Activated T-cell treated with anti-CD3 and anti-CD28 coated beads, Interleukin-2, amount 50 U/mL, for 4 hours (primary cell): ENCODE results near the gene ADAMTS6. TPM values are rescaled to one million over a fixed set of nuclear protein-coding genes. Genes with fewer than 3 reads are reported as not detected.

Experiments used
- ATAC-seq, 2 donors: fragments of 200-7000 bp; cut with Tn5 transposase; one replicate each; pipeline ENCODE4 v1.10.0; 2021
- DNase-seq: peaks from one replicate; pipeline ENCODE4 v3.0.0-alpha.2; 2020
- H3K27me3 Mint-ChIP-seq: one replicate; pipeline ENCODE4 v1.8.0; 2021; ENCODE audit warnings: low read depth, mixed read lengths
- H3K36me3 Mint-ChIP-seq: one replicate; pipeline ENCODE4 v1.8.0; 2022; ENCODE audit warnings: mixed read lengths; ENCODE audit not compliant: insufficient read depth
- H3K4me1 Mint-ChIP-seq: one replicate; pipeline ENCODE4 v1.8.0; 2021; ENCODE audit warnings: low read depth, mixed read lengths
- H3K4me3 Mint-ChIP-seq: one replicate; pipeline ENCODE4 v1.8.0; 2021; ENCODE audit warnings: mild to moderate bottlenecking, moderate library complexity, mixed read lengths
- H3K9me3 Mint-ChIP-seq: one replicate; pipeline ENCODE4 v1.8.0; 2021; ENCODE audit warnings: mixed read lengths
- total RNA-seq, 3 donors: library from RNA; stranded (reverse); gene quantifications; one replicate each; pipeline ENCODE4 v1.2.1, GENCODE V29; 2021

Gene ADAMTS6
- total RNA-seq, 3 donors from 2014 or later = 0.27 to 0.63 (median 0.61) TPM

DNA sequence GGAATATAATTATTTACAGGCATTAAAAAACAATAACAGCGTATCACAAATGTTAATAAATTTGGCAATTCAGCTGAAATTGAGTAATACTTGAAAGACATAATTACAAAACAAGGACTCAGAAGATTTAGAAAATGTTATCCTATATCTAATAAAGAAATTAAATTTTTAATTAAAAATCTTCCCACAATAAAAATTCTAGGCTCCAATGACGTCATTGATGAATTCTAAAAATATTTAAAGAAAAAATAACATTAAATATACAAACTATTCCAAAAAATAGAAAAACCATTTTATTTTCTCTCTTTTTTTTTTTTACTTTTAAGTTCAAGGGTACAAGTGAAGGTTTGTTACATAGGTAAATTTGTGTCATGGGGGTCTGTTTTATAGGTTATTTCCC lies 161.5 kb downstream of the ADAMTS6 start:
- Mint-ChIP-seq H3K36me3 (no peaks in the 10 kb centered on the region), H3K27me3 (no peaks in the 10 kb centered on the region), H3K9me3 (peaks cover 4% of the 10 kb centered on the region), H3K4me3 (no peak overlapping the region), H3K4me1 (no peaks in the 10 kb centered on the region)
- ATAC-seq = no peak
- DNase-seq = no peak

DNA sequence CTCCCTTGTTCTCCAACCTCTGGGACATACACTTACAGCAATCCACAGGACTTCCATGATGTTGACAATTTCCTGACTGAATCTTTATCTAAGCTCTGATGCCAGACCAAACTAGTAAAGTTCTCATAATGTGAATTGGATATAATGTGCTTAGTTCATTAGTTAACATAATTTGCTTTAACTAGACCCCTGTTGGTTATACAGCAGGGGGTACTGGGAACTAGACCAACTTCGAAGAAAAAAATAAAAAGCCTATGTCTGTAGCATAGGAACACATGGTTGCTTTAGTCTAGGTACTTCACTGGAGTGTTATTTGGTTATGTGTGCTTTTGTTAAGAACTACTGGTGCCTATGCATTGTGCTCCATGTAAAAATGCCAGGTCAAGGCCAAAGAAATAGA lies 173.8 kb downstream of the ADAMTS6 start:
- Mint-ChIP-seq H3K9me3 (no peaks in the 10 kb centered on the region), H3K4me1 (no peaks in the 10 kb centered on the region), H3K4me3 (no peak overlapping the region), H3K36me3 (no peaks in the 10 kb centered on the region), H3K27me3 (no peaks in the 10 kb centered on the region)
- ATAC-seq = no peak
- DNase-seq = no peak

DNA sequence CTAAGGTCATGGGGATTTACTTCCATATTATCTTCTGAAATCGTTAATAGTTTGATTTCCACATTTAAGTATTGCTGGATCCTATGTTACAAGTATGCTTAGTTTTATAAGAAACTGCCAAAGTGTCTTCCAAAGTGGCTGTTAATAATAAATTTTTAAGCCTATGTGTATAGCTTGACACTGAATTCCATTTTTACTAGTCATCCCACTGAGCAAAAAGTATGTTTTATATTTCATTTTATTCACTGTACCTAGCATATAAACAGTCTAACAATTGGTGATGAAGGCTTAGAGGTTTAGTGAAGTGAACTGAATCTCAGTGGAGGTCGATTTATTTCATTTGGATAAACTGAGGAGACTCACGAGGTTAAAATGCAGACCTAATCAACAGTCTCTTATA lies 174.6 kb downstream of the ADAMTS6 start:
- no peak overlapping the region for H3K4me3 Mint-ChIP-seq
- no peaks in the 10 kb centered on the region for H3K4me1 Mint-ChIP-seq
- ATAC-seq (no peak), DNase-seq (no peak)
- no peaks in the 10 kb centered on the region for H3K36me3 Mint-ChIP-seq
- no peaks in the 10 kb centered on the region for H3K9me3 Mint-ChIP-seq
- H3K27me3 Mint-ChIP-seq = no peaks in the 10 kb centered on the region

DNA sequence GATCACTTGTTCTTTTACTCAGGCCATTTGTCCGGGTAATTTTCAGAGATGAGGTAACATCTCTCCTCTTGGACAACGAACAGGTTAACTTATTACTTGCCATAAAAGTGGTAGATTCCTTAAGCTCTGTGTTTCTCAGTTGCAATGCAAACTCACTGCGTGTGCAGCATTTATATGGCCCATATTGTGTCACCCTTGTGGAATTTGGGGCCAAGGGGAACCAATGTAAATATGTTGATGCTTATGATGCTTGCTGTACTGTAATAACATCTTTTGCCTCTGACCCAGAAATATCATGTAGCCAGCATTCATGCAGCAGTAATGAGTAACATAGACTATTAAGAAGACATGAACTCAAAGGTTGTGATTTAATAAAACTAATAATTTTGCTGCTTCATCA lies 175.8 kb downstream of the ADAMTS6 start:
- Mint-ChIP-seq H3K36me3 (no peaks in the 10 kb centered on the region), H3K27me3 (no peaks in the 10 kb centered on the region), H3K4me3 (no peak overlapping the region), H3K9me3 (no peaks in the 10 kb centered on the region), H3K4me1 (no peaks in the 10 kb centered on the region)
- DNase-seq (no peak), ATAC-seq (no peak)

DNA sequence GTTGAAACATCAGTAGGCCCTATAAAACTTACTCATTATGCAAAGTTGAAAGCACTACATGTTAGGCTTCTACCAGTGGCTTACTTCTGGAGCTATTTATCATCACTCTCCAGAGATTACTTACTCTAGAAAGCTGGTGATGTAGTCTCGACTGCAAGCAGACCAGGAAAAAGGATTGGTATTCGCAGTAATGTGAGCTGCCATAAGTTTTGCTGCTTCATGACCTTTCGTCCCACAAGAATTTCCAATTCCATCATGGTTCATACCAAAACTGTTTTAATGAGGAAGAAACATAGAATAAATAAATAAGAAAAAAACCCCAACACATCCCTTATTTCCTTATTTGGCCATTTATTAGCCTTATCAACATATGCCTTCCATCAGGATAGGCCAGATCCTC lies 181.9 kb downstream of the ADAMTS6 start:
- no peak for ATAC-seq
- no peaks in the 10 kb centered on the region for H3K4me1 Mint-ChIP-seq
- no peaks in the 10 kb centered on the region for H3K9me3 Mint-ChIP-seq
- H3K27me3 Mint-ChIP-seq = no peaks in the 10 kb centered on the region
- DNase-seq = no peak
- H3K36me3 Mint-ChIP-seq = no peaks in the 10 kb centered on the region
- no peak overlapping the region for H3K4me3 Mint-ChIP-seq

DNA sequence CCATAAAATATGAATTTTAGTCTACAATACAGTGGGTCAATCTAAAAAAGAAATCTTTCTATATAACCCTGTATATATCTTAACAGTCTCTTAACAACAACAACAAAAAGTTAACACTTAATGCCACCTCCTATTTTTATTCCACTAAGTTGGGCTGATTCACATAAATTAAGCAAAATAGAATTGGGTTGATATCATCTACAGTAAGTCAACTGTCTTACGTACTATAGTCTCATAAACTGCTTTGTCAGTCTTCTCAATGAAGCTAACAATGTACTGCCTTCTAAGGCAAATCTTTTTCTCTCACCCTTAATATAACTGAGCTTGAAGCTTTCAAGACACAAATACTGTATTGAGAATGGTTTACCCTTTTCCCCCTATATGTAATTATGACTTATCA lies 185.7 kb downstream of the ADAMTS6 start:
- H3K27me3 Mint-ChIP-seq = no peaks in the 10 kb centered on the region
- no peak overlapping the region for H3K4me3 Mint-ChIP-seq
- no peaks in the 10 kb centered on the region for H3K4me1 Mint-ChIP-seq
- ATAC-seq = no peak
- no peak for DNase-seq
- no peaks in the 10 kb centered on the region for H3K36me3 Mint-ChIP-seq
- H3K9me3 Mint-ChIP-seq = no peaks in the 10 kb centered on the region

DNA sequence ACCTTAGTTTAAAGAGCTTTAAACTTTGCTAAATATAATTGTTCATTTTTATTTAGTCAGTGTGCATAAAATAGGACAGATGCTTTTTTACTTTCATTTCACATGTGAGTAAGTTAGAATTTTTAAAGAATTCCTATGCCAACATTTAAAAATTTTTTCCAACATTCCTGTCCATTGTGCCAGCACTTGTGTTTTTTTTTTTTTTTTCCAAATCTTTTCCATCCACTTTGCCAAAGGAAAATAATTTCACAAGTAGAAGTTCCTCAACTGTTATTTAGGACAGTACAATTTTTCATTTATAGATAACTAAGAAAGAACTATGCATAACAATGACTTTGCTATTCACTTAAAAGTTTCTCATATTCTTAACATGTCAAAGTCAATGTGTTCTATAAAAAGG lies 189.5 kb downstream of the ADAMTS6 start:
- H3K4me1 Mint-ChIP-seq = no peaks in the 10 kb centered on the region
- H3K9me3 Mint-ChIP-seq = no peaks in the 10 kb centered on the region
- H3K36me3 Mint-ChIP-seq = no peaks in the 10 kb centered on the region
- no peak for DNase-seq
- H3K4me3 Mint-ChIP-seq = no peak overlapping the region
- no peak for ATAC-seq
- no peaks in the 10 kb centered on the region for H3K27me3 Mint-ChIP-seq

DNA sequence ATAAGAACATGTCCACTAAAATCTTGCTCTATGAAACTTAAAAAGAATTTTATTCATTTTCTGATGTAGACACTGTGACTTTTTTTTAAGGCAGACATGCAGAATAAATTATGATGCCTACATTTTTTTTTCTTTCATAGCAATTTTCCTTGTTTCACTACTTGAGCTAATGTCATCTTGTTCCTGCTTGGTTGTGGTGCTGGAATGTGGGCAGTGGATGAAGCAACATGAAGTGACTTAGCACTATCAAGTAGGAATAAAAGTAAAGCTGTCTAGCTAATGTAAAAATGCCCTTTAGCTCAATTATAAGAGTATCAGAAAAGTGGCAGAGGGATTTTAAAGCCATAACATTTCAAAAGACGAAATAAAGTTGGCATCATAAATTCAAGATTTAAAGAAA lies 191.0 kb downstream of the ADAMTS6 start:
- no peak for ATAC-seq
- Mint-ChIP-seq H3K27me3 (no peaks in the 10 kb centered on the region), H3K4me3 (no peak overlapping the region), H3K4me1 (no peaks in the 10 kb centered on the region), H3K9me3 (no peaks in the 10 kb centered on the region), H3K36me3 (no peaks in the 10 kb centered on the region)
- DNase-seq = no peak

DNA sequence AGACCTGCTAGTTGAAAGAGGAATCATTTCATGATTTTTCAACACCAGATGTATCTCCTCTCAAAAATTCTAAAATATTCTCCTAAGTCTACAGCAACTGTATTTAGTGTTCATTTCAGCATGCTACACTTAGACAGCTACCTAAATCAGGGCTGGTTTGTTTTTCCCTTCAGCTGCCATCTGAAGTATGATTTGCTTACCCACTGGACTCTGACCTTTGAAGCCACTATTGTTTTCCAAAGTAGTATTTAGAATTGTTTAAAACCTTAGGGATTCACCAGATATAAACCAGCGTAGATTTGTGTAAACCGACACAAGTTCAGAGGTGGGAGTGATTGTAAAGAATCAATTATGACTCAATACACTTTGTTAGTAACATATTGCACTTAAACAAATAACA lies 193.1 kb downstream of the ADAMTS6 start:
- no peaks in the 10 kb centered on the region for H3K4me1 Mint-ChIP-seq
- H3K9me3 Mint-ChIP-seq = no peaks in the 10 kb centered on the region
- H3K27me3 Mint-ChIP-seq = no peaks in the 10 kb centered on the region

DNA sequence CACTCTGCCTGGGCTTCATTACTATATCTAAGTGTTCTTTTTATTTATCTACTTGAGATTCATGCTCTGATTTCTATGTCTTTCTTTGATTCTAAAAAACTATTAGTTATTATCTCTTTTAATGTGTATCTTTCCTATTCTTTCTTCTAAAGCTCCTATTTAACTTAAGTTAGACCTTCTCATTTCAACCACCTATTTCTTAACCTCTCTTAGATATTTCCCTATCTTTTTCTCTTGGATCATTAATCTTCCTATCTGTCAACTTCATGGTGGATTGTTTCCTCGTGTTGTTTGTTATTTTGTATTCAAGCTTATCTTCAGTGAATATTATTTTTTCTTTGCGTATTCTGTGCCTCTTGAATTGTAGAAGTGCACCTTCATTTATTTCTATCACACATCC lies 202.1 kb downstream of the ADAMTS6 start:
- no peak overlapping the region for H3K4me3 Mint-ChIP-seq
- ATAC-seq (no peak), DNase-seq (no peak)
- no peaks in the 10 kb centered on the region for H3K36me3 Mint-ChIP-seq
- no peaks in the 10 kb centered on the region for H3K9me3 Mint-ChIP-seq
- no peaks in the 10 kb centered on the region for H3K27me3 Mint-ChIP-seq
- H3K4me1 Mint-ChIP-seq = no peaks in the 10 kb centered on the region

More for the DNA sequence above, 193.1 kb downstream of the ADAMTS6 start:
- Mint-ChIP-seq H3K4me3 (no peak overlapping the region), H3K36me3 (no peaks in the 10 kb centered on the region)
- DNase-seq (no peak), ATAC-seq (no peak)

DNA sequence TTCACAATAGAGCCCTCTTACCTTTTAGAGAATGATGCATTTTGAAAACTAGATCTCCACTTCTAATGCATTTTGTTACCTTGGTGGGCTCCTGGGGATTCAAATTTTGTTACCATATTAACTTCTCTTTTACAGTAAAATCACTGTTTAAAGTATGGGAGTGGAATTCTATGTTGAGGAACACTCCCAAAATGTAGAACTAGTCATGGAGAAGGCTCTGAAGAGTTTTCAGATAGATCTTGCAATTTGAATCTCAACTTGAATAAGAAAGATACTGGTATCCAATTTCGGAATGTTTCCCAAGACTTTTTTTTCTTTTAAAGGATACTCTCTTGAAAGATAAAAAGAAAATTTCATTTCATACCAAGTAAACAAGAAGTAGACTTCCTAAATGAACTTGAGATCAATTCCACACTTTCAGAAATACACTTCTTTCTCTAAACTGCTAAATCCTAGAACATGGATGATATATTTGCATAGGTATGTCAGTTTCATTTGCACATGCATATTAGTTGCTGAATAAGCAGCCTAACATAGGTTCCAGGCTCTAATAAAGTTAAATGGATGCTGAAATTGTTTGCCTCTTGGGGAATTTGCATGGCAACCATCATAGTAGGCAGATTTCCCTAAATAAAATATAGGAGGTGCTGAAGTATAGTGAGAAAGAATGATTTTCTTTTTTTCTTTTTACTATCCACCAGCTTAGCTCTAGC lies 205.4 kb downstream of the ADAMTS6 start:
- Mint-ChIP-seq H3K4me3 (no peak overlapping the region), H3K36me3 (no peaks in the 10 kb centered on the region), H3K4me1 (no peaks in the 10 kb centered on the region), H3K27me3 (no peaks in the 10 kb centered on the region), H3K9me3 (no peaks in the 10 kb centered on the region)
- ATAC-seq (no peak), DNase-seq (no peak)

DNA sequence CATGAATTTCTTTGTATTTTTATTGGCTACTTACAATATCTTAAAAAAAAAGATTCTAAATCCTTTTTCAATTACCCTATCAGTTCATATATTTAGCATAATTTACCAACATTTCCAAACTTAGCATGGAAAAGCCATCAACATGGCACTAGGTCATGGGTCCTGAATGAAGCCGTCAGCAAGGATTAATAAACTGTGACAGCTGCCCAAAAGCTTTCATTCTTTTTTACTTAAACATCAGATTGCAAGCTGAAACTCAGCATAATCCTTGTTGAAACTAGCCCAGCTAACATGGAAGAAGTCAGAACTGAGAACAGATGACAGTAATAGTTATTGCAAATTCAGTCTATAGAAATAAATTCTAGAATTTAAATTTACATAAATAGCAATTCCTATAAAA lies 209.8 kb downstream of the ADAMTS6 start:
- no peaks in the 10 kb centered on the region for H3K4me1 Mint-ChIP-seq
- H3K27me3 Mint-ChIP-seq = no peaks in the 10 kb centered on the region
- DNase-seq = no peak
- no peak for ATAC-seq
- H3K9me3 Mint-ChIP-seq = no peaks in the 10 kb centered on the region
- H3K36me3 Mint-ChIP-seq = no peaks in the 10 kb centered on the region
- H3K4me3 Mint-ChIP-seq = no peak overlapping the region

DNA sequence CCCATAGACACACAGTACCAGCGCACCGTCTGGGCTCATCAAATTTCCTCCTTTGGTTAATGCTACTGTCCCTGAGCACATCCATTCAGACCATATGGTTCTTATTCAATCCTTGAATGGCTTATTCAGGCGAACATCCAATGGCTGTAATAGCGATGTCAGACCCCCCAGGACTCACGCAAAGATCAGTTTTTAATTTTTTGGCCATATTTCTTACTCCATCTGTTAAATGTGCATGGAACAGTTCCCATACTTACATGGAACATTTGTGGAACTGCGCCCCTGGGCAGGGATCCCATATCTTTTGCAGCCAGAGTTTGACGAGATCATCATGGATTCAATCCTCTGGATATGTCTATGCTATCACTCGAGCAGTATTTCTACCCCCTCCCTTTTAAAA lies 213.2 kb downstream of the ADAMTS6 start:
- Mint-ChIP-seq H3K9me3 (no peaks in the 10 kb centered on the region), H3K27me3 (no peaks in the 10 kb centered on the region), H3K4me1 (no peaks in the 10 kb centered on the region), H3K4me3 (no peak overlapping the region), H3K36me3 (no peaks in the 10 kb centered on the region)
- ATAC-seq (no peak), DNase-seq (no peak)

DNA sequence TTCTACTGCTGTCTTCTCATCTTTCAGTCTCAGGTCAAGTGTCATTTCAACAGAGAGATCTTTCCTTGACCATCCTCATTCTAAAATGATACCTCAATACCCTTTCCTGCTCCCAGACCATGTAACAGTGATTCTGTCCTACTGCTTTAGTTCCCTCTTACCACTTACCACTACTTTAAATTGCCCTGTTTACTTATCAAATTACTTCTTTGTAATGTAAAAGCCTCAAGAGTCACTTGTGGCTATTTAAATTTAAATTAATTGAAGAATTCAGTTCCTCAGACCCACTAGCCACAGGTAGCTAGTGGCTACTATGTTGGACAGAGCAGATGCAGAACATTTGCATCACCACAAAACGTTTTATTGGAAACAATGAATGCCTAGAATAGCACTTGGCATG lies 217.3 kb downstream of the ADAMTS6 start:
- DNase-seq (no peak), ATAC-seq (no peak)
- Mint-ChIP-seq H3K4me3 (no peak overlapping the region), H3K4me1 (no peaks in the 10 kb centered on the region), H3K27me3 (no peaks in the 10 kb centered on the region), H3K9me3 (no peaks in the 10 kb centered on the region), H3K36me3 (no peaks in the 10 kb centered on the region)

DNA sequence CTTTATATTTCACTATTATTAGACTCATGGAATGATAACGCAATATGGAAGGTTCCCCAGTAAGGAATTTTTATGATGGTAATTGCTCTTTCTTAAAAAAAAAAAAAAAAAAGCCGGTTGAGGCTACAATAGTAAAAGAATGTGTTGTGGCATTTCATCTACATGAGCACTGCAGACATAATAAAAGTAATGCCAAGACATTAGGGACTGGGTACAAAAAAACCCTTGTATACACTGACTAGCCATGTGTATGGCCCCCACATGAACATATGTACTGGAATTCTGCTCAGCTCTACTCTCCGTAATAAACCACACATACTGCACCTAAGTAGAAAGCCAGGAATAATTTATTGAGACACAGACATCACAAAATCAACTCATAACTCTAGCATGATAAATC lies 218.4 kb downstream of the ADAMTS6 start:
- Mint-ChIP-seq H3K9me3 (no peaks in the 10 kb centered on the region), H3K27me3 (no peaks in the 10 kb centered on the region), H3K36me3 (no peaks in the 10 kb centered on the region), H3K4me3 (no peak overlapping the region), H3K4me1 (no peaks in the 10 kb centered on the region)
- ATAC-seq (no peak), DNase-seq (no peak)

DNA sequence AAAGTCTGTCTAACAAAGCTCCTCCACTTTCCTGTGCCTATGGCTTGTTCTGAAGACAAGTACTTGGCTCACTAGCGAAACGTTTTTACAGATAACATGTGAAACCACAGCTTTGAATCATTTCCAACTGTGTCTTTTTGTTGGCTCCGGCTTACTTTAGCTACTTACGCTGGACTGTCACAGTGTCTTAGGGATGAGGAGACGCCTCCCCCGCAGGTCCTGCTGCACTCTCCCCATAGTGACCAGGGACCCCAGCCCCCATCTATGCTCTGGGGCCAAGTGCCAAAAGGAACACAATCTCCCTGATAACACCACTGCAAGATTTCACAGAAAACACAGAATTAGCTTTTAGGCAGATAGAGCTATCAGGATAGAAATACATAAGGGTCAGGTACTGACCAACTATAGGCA lies 219.1 kb downstream of the ADAMTS6 start:
- ATAC-seq (no peak), DNase-seq (no peak)
- no peak overlapping the region for H3K4me3 Mint-ChIP-seq
- H3K9me3 Mint-ChIP-seq = no peaks in the 10 kb centered on the region
- H3K36me3 Mint-ChIP-seq = no peaks in the 10 kb centered on the region
- H3K4me1 Mint-ChIP-seq = no peaks in the 10 kb centered on the region
- no peaks in the 10 kb centered on the region for H3K27me3 Mint-ChIP-seq
